Astrocyte (in vitro differentiated cells and primary cell): ENCODE measurements around the gene LMAN1L. TPM values are rescaled to one million over a fixed set of nuclear protein-coding genes. Genes with fewer than 3 reads are reported as not detected.

Source experiments
- DNase-seq: peaks from one replicate; pipeline ENCODE4 v3.0.0-alpha.2; 2010; ENCODE audit warnings: low read depth
- FAIRE-seq: peaks from 2 replicates; lab custom pipeline; 2011; peaks lifted over from hg19 to GRCh38; lab: Jason Lieb, UNC
- H2AFZ ChIP-seq: 2 replicates; pipeline ENCODE4 v1.6.0; 2012; ENCODE audit warnings: low read depth, low read length, inconsistent platforms
- H3K27ac ChIP-seq: 2 replicates; pipeline ENCODE4 v1.5.1; 2011; ENCODE audit warnings: low read depth, low read length, inconsistent platforms
- H3K27me3 ChIP-seq: 2 replicates; pipeline ENCODE4 v1.6.0; 2011; ENCODE audit warnings: low read length, inconsistent platforms; ENCODE audit not compliant: insufficient read depth
- H3K36me3 ChIP-seq: 2 replicates; pipeline ENCODE4 v1.5.1; 2011; ENCODE audit warnings: low read length, inconsistent platforms; ENCODE audit not compliant: insufficient read depth
- H3K4me1 ChIP-seq: 2 replicates; pipeline ENCODE4 v1.5.1; 2011; ENCODE audit warnings: low read length, inconsistent platforms; ENCODE audit not compliant: insufficient read depth
- H3K4me2 ChIP-seq: 2 replicates; pipeline ENCODE4 v1.6.0; 2012; ENCODE audit warnings: low read length, inconsistent platforms
- H3K4me3 ChIP-seq: 2 replicates; pipeline ENCODE4 v1.5.1; 2011; ENCODE audit warnings: low read depth, mild to moderate bottlenecking, low read length, inconsistent platforms; ENCODE audit not compliant: insufficient read depth
- H3K79me2 ChIP-seq: 2 replicates; pipeline ENCODE4 v1.6.0; 2012; ENCODE audit warnings: mild to moderate bottlenecking, low read length, inconsistent platforms; ENCODE audit not compliant: insufficient read depth
- H3K9ac ChIP-seq: 2 replicates; pipeline ENCODE4 v1.6.0; 2012; ENCODE audit warnings: mild to moderate bottlenecking, low read length, inconsistent platforms
- H3K9me3 ChIP-seq: 2 replicates; pipeline ENCODE4 v1.5.1; 2012; ENCODE audit warnings: low read depth, mild to moderate bottlenecking, low read length, inconsistent platforms; ENCODE audit not compliant: insufficient read depth
- H4K20me1 ChIP-seq: 2 replicates; pipeline ENCODE4 v1.6.0; 2012; ENCODE audit warnings: low read length, inconsistent platforms; ENCODE audit not compliant: insufficient read depth
- H3K27ac Mint-ChIP-seq: one replicate; pipeline ENCODE4 v1.8.0; 2021; ENCODE audit warnings: mild to moderate bottlenecking, mixed read lengths; ENCODE audit not compliant: unreplicated experiment
- H3K27me3 Mint-ChIP-seq: one replicate; pipeline ENCODE4 v1.8.0; 2021; ENCODE audit warnings: low read depth, mixed read lengths; ENCODE audit not compliant: unreplicated experiment
- H3K36me3 Mint-ChIP-seq: one replicate; pipeline ENCODE4 v1.8.0; 2021; ENCODE audit warnings: low read depth, mixed read lengths; ENCODE audit not compliant: unreplicated experiment
- H3K4me1 Mint-ChIP-seq: one replicate; pipeline ENCODE4 v1.8.0; 2021; ENCODE audit warnings: low read depth, mixed read lengths; ENCODE audit not compliant: unreplicated experiment
- H3K4me3 Mint-ChIP-seq: one replicate; pipeline ENCODE4 v1.8.0; 2021; ENCODE audit warnings: mild to moderate bottlenecking, moderate library complexity, mixed read lengths; ENCODE audit not compliant: unreplicated experiment
- H3K9me3 Mint-ChIP-seq: one replicate; pipeline ENCODE4 v1.8.0; 2021; ENCODE audit warnings: mild to moderate bottlenecking, mixed read lengths; ENCODE audit not compliant: unreplicated experiment
- EZH2 ChIP-seq: IDR thresholded peaks from 2 replicates; pipeline ENCODE4 v1.6.1; 2012; ENCODE audit warnings: mild to moderate bottlenecking, low read length, inconsistent platforms; ENCODE audit not compliant: insufficient read depth
- total RNA-seq: library from RNA; stranded (reverse); gene quantifications from 2 replicates; pipeline ENCODE4 v1.2.1, GENCODE V29; 2021
- TF ChIP-seq, protein P1 (sequence below): IDR thresholded peaks from 2 replicates; pipeline ENCODE4 v1.5.1; 2011; ENCODE audit warnings: low read depth, mild to moderate bottlenecking, inconsistent platforms, low read length, moderate library complexity; ENCODE audit not compliant: insufficient read depth

LMAN1L gene
- total RNA-seq, 1 donor from 2014 or later, result 0.32 TPM

DNA sequence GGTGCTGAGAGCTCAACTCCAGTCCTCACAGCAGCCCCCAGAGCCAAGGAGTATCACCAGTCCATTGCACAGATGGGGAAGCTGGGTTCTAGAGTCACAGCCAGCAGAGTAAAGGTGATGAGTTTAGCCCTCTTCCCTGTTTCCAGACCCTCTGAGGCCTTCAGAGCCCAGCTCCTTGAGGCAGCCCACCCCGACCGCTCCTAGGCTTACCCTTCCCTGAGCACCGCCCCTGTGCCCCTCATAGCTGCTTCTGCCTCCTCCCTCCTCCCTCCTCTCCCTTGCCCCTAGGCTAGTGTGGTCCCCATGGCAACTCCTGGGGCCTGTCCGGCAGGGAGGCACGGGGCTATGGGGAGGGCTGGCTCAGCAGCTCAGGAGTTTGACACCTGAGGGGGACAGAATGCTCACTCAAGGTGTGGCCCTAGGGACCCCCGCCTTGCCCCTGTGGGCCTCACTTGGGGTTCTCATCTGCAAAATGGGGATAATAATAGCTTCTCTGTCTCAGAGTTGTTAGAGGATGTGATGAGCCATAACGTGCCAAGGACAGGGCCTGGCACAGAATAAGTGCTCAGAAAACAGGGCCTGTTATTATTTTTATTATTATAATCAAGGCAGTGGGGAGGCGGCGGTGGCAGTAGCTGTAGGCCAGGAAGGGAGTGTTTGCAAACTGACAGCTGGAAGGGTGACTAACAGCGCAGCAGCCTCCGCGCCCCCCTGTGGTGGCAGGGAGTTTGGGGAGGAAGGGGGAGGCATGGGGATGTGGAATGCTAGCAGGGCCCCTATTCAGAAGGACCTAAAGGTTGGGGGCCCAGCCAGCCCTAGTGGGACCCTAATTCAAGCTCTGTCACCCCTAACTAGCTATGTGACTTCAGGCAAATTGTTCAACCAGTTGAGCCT lies 19.3 kb upstream of the LMAN1L start:
- H3K79me2 ChIP-seq, result peaks cover 92% of the 10 kb centered on the region
- no peak overlapping the region for H2AFZ ChIP-seq
- no peak overlapping the region for H3K4me3 Mint-ChIP-seq
- H3K27ac ChIP-seq, result peak overlapping the region; percentile 15
- no peak overlapping the region for H3K4me3 ChIP-seq
- no peaks in the 10 kb centered on the region for H3K27me3 ChIP-seq
- DNase-seq, result no peak
- peaks cover 49% of the 10 kb centered on the region for H3K4me1 ChIP-seq
- peak overlapping the region; percentile 26 for H3K4me2 ChIP-seq
- H3K9me3 Mint-ChIP-seq, result no peaks in the 10 kb centered on the region
- H3K9me3 ChIP-seq, result no peaks in the 10 kb centered on the region
- peaks cover 32% of the 10 kb centered on the region for H3K4me1 Mint-ChIP-seq
- FAIRE-seq, result no peak
- H4K20me1 ChIP-seq, result peaks cover 92% of the 10 kb centered on the region
- no peak overlapping the region for H3K27ac Mint-ChIP-seq
- H3K36me3 ChIP-seq, result no peaks in the 10 kb centered on the region
- H3K36me3 Mint-ChIP-seq, result peaks cover 2% of the 10 kb centered on the region
- no peaks in the 10 kb centered on the region for H3K27me3 Mint-ChIP-seq
- TF ChIP-seq EZH2, result no peak
- TF ChIP-seq, protein P1, sequence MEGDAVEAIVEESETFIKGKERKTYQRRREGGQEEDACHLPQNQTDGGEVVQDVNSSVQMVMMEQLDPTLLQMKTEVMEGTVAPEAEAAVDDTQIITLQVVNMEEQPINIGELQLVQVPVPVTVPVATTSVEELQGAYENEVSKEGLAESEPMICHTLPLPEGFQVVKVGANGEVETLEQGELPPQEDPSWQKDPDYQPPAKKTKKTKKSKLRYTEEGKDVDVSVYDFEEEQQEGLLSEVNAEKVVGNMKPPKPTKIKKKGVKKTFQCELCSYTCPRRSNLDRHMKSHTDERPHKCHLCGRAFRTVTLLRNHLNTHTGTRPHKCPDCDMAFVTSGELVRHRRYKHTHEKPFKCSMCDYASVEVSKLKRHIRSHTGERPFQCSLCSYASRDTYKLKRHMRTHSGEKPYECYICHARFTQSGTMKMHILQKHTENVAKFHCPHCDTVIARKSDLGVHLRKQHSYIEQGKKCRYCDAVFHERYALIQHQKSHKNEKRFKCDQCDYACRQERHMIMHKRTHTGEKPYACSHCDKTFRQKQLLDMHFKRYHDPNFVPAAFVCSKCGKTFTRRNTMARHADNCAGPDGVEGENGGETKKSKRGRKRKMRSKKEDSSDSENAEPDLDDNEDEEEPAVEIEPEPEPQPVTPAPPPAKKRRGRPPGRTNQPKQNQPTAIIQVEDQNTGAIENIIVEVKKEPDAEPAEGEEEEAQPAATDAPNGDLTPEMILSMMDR, result peak; percentile 29
- H3K9ac ChIP-seq, result peak overlapping the region; percentile 13

DNA sequence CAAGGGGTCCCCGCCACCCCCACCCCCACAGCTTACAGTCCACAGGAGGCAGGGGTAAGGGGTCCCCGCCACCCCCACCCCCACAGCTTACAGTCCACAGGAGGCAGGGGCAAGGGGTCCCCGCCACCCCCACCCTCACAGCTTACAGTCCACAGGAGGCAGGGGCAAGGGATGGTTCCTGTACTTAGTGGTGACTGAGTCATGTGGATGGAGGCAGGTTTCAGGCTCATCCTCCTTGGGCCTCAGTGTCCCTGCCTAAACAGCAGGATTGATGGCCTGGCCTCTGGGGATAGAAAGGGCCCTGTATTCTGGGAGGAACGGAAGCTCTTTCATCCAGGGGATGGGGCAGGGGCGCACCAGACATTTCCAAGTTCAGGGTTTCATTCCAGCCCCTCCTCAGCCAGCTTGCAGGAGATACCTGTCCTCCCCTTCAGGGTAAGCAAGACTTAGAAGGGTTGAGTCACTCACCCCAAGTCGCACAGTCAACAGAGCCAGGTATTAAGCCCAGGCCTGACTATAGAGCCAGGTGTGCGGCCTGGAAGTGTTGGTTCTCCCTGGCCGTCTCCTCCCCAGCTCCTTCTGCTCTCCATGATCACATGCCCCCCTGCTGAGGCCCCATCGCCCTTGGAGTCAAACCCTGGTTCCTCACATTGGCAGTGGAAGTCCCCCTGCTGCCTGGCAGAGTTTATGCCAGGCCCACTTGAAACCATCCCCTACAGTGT lies 18.2 kb upstream of the LMAN1L start:
- Histone ChIP-seq H2AFZ (no peak overlapping the region), H4K20me1 (peaks cover 91% of the 10 kb centered on the region), H3K4me3 (no peak overlapping the region), H3K9me3 (no peaks in the 10 kb centered on the region), H3K36me3 (no peaks in the 10 kb centered on the region), H3K4me2 (no peak overlapping the region), H3K27me3 (no peaks in the 10 kb centered on the region), H3K27ac (no peak overlapping the region), H3K4me1 (peaks cover 40% of the 10 kb centered on the region), H3K9ac (no peak overlapping the region), H3K79me2 (peaks cover 90% of the 10 kb centered on the region)
- FAIRE-seq (no peak), DNase-seq (no peak)
- H3K9me3 Mint-ChIP-seq, result no peaks in the 10 kb centered on the region
- H3K27me3 Mint-ChIP-seq, result no peaks in the 10 kb centered on the region
- H3K27ac Mint-ChIP-seq, result no peak overlapping the region
- TF ChIP-seq, protein P1, result no peak
- no peak for TF ChIP-seq EZH2
- peaks cover 29% of the 10 kb centered on the region for H3K4me1 Mint-ChIP-seq
- H3K36me3 Mint-ChIP-seq, result no peaks in the 10 kb centered on the region
- no peak overlapping the region for H3K4me3 Mint-ChIP-seq
